Endodermal cell (in vitro differentiated cells): ENCODE results near the gene SRRM4. TPM values are rescaled to one million over a fixed set of nuclear protein-coding genes. Genes with fewer than 3 reads are reported as not detected.
"Not testable (repeated sequence)": the region's sequence is repeated elsewhere in the genome, so short reads cannot be mapped to it uniquely, and the experiment has no call there.

Experiments
- DNase-seq: peaks from one replicate; pipeline ENCODE4 v3.0.0-alpha.2; 2017
- H3K27ac ChIP-seq: 2 replicates; pipeline ENCODE4 v1.5.1; 2013; ENCODE audit warnings: mild to moderate bottlenecking, low read depth, low read length, moderate library complexity
- H3K27me3 ChIP-seq: 2 replicates; pipeline ENCODE4 v1.6.1; 2013; ENCODE audit warnings: mild to moderate bottlenecking, low read length, moderate library complexity; ENCODE audit not compliant: insufficient read depth, control insufficient read depth, poor library complexity, severe bottlenecking
- H3K36me3 ChIP-seq: 2 replicates; pipeline ENCODE4 v1.7.0; 2013; ENCODE audit warnings: mild to moderate bottlenecking, low read length, moderate library complexity; ENCODE audit not compliant: control insufficient read depth, insufficient read depth
- H3K4me1 ChIP-seq: one replicate; pipeline ENCODE4 v1.7.0; 2013; ENCODE audit warnings: low read length; ENCODE audit not compliant: control insufficient read depth, insufficient read depth
- H3K4me3 ChIP-seq: 2 replicates; pipeline ENCODE4 v1.5.1; 2013; ENCODE audit warnings: mild to moderate bottlenecking, low read length, moderate library complexity
- H3K9ac ChIP-seq: 2 replicates; pipeline ENCODE4 v1.6.1; 2013; ENCODE audit warnings: mild to moderate bottlenecking, low read length, moderate library complexity; ENCODE audit not compliant: poor library complexity, severe bottlenecking; ENCODE audit errors: extremely low read depth
- H3K9me3 ChIP-seq: 2 replicates; pipeline ENCODE4 v1.6.1; 2013; ENCODE audit warnings: mild to moderate bottlenecking, low read length, moderate library complexity; ENCODE audit not compliant: control insufficient read depth
- H3K27ac Mint-ChIP-seq: 2 replicates; pipeline ENCODE4 v1.8.0; 2020; ENCODE audit warnings: mixed read lengths
- H3K27me3 Mint-ChIP-seq: 2 replicates; pipeline ENCODE4 v1.8.0; 2021; ENCODE audit warnings: mild to moderate bottlenecking, mixed read lengths; ENCODE audit not compliant: insufficient read depth
- H3K36me3 Mint-ChIP-seq: 2 replicates; pipeline ENCODE4 v1.8.0; 2020; ENCODE audit warnings: low read depth, mixed read lengths
- H3K4me1 Mint-ChIP-seq: 2 replicates; pipeline ENCODE4 v1.8.0; 2020; ENCODE audit warnings: mixed read lengths
- H3K4me3 Mint-ChIP-seq: 2 replicates; pipeline ENCODE4 v1.8.0; 2020; ENCODE audit warnings: mild to moderate bottlenecking, moderate library complexity, mixed read lengths
- H3K9me3 Mint-ChIP-seq: 2 replicates; pipeline ENCODE4 v1.8.0; 2020; ENCODE audit warnings: mild to moderate bottlenecking, mixed read lengths
- WGBS, 2 experiments: methylation state at CpG; one replicate each; pipeline versions ENCODE4 v1.1.5 to v1.1.7; 2013; ENCODE audit warnings: missing lambda C conversion rate in 2 of 2, mixed read lengths in 1 of 2; ENCODE audit not compliant: insufficient coverage in 1 of 2, insufficient read length in 1 of 2; 5-methylcytosine and 5-hydroxymethylcytosine counted together
- total RNA-seq, 2 donors: library from RNA; stranded (reverse); fragmentation: NEBNext Ultra II Directional in 1 of 2; extraction: Animal tissue kit (Norgen Biotek cat#: 25700) in 1 of 2; gene quantifications; 2 replicates in 1 of 2; 3 replicates in 1 of 2; pipeline ENCODE4 v1.2.1, GENCODE V29; 2021
- TF ChIP-seq, protein P1 (sequence below): fragments of 200-600 bp; sonication (generic); conservative IDR thresholded peaks from 2 replicates; pipeline ENCODE4 v1.5.0; 2021; ENCODE audit warnings: antibody characterized with exemption, mild to moderate bottlenecking

The SRRM4 gene
- total RNA-seq, 2 donors from 2014 or later = 0.44 to 0.71 TPM

DNA sequence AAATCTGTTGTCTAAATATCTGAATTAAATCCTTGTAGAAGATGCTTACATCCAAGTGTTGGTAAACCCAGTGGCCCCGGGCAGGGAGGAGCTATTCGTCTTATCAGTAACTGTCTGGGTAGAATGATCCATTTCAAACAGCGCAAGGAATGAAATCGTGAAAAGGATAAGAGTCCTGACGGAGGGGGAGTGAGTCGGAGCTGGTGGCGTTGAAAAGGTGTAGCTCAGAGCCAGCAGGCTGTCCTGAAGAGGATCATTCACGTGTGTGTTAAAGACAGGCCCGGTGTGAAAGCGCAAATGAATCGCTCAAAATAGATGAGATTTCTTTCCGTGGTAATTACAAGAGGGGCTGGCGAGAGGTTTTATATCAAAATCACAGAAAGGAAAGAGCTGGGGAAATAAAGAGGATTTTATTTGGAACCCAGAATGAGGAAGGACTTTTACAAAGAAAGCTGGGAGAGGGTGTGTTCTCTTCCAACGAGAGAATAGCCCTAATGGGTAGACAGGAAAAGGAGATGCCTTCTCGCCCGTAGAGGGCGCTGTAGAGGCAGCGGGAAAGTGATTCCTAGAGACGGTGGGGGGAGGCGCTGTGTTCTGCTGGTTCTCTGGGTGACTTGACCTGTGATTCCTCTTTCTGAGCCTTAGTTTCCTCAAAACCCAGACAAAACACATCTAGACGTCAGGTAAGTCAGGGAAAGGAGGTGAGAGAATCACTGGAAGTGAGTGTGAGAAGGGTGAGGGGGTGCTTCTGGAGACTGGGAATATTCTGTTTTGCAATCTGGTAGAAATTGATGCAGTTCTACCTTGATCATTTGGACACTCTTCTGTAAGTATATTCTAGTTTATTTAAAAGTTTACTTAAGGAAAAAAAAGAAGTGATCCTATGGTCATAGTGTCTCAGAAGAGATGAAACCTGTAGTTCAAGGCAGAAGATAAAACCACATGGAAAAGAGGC lies 39.3 kb downstream of the SRRM4 start:
- Histone ChIP-seq H3K4me1 (peaks cover 14% of the 10 kb centered on the region), H3K9ac (no peak overlapping the region), H3K36me3 (no peaks in the 10 kb centered on the region), H3K9me3 (peaks cover 17% of the 10 kb centered on the region), H3K4me3 (no peak overlapping the region), H3K27ac (no peak overlapping the region), H3K27me3 (no peaks in the 10 kb centered on the region)
- no peaks in the 10 kb centered on the region for H3K36me3 Mint-ChIP-seq
- WGBS, 2 experiments = 47 to 56% methylated on average over 15 to 21 of the region's 21 CpGs
- no peak overlapping the region for H3K27ac Mint-ChIP-seq
- no peaks in the 10 kb centered on the region for H3K27me3 Mint-ChIP-seq
- peaks cover 28% of the 10 kb centered on the region for H3K4me1 Mint-ChIP-seq
- TF ChIP-seq, protein P1, sequence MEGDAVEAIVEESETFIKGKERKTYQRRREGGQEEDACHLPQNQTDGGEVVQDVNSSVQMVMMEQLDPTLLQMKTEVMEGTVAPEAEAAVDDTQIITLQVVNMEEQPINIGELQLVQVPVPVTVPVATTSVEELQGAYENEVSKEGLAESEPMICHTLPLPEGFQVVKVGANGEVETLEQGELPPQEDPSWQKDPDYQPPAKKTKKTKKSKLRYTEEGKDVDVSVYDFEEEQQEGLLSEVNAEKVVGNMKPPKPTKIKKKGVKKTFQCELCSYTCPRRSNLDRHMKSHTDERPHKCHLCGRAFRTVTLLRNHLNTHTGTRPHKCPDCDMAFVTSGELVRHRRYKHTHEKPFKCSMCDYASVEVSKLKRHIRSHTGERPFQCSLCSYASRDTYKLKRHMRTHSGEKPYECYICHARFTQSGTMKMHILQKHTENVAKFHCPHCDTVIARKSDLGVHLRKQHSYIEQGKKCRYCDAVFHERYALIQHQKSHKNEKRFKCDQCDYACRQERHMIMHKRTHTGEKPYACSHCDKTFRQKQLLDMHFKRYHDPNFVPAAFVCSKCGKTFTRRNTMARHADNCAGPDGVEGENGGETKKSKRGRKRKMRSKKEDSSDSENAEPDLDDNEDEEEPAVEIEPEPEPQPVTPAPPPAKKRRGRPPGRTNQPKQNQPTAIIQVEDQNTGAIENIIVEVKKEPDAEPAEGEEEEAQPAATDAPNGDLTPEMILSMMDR = peak; percentile 99
- DNase-seq = peak; percentile 98
- peak overlapping the region; percentile 15 for H3K4me3 Mint-ChIP-seq
- H3K9me3 Mint-ChIP-seq = peaks cover 1% of the 10 kb centered on the region

DNA sequence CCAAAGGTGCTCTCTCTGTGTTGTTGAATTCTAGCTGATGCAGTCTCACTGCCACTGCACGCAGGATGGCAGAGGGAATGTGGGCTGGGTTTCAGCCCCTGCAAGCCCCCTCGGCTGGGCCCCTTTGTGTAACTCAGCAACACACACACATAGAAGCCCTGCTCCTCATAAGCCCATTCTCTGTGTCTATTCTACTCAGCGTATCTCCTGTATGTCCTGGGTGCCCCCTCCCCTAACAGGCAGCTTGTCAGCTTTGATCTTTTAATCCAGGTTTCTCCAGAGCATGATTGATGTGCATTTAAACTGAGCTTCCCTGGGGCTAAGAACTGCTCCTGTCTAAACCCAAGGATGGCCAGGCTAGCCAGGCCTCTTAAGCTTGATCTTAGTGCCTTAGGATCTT lies 43.0 kb downstream of the SRRM4 start:
- Mint-ChIP-seq H3K4me3 (no peak overlapping the region), H3K9me3 (no peaks in the 10 kb centered on the region), H3K27me3 (no peaks in the 10 kb centered on the region), H3K27ac (no peak overlapping the region), H3K36me3 (no peaks in the 10 kb centered on the region), H3K4me1 (peaks cover 15% of the 10 kb centered on the region)
- Histone ChIP-seq H3K4me3 (no peak overlapping the region), H3K9me3 (peaks cover 12% of the 10 kb centered on the region), H3K4me1 (peaks cover 6% of the 10 kb centered on the region), H3K36me3 (no peaks in the 10 kb centered on the region), H3K27ac (peak overlapping the region; percentile 5), H3K27me3 (no peaks in the 10 kb centered on the region), H3K9ac (no peak overlapping the region)
- DNase-seq = no peak
- 69 to 80% methylated on average over 1 to 3 of the region's 3 CpGs for WGBS, 2 experiments
- TF ChIP-seq, protein P1 = no peak

DNA sequence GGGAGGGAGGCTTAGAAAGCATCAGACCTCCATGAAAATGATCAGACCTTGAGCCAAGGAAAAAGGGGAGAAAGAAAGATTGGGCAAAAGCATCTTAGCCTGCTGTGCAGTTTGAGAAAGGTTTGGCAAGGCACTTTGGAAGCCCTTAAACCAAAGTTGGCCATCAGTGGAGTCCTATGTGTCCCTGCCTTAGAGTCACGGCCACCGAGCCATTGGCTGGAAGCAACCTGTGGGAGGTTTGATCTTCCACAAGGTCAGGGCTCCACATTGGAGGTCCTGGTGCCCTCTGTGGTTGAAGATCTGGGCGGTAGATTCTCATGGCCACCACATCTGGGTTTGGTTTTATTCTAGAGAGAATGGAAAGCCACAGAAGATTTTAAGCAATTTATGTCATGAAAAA lies 44.4 kb downstream of the SRRM4 start:
- H3K4me3 Mint-ChIP-seq = no peak overlapping the region
- no peaks in the 10 kb centered on the region for H3K36me3 Mint-ChIP-seq
- TF ChIP-seq, protein P1 = no peak
- H3K27me3 Mint-ChIP-seq = peaks cover 3% of the 10 kb centered on the region
- Histone ChIP-seq H3K9ac (no peak overlapping the region), H3K27me3 (no peaks in the 10 kb centered on the region), H3K4me1 (peaks cover 3% of the 10 kb centered on the region), H3K36me3 (no peaks in the 10 kb centered on the region), H3K9me3 (peaks cover 12% of the 10 kb centered on the region), H3K27ac (no peak overlapping the region), H3K4me3 (no peak overlapping the region)
- no peak for DNase-seq
- H3K4me1 Mint-ChIP-seq = peaks cover 2% of the 10 kb centered on the region
- WGBS, 2 experiments = 88 to 99% methylated on average over 3 of the region's 3 CpGs
- H3K9me3 Mint-ChIP-seq = peaks cover under 1% of the 10 kb centered on the region
- H3K27ac Mint-ChIP-seq = no peak overlapping the region

DNA sequence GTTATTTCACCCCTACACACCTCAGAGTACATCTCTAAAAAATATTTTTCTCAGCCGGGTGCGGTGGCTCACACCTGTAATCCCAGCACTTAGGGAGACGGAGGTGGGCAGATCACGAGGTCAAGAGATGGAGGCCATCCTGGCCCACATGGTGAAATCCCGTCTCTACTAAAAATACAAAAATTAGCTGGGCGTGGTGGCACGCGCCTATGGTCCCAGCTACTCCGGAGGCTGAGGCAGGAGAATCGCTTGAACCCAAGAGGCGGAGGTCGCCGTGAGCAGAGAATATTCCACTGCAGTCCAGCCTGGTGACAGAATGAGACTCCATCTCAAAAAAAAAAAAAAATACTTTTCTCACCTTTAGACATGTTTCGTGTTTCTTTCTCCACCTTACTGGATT lies 52.0 kb downstream of the SRRM4 start:
- not testable (repeated sequence) for H3K4me1 Mint-ChIP-seq, DNase-seq, H3K9ac ChIP-seq, H3K36me3 ChIP-seq, H3K9me3 ChIP-seq, H3K4me1 ChIP-seq, H3K27ac ChIP-seq, H3K4me3 ChIP-seq, H3K9me3 Mint-ChIP-seq, H3K36me3 Mint-ChIP-seq, H3K27me3 Mint-ChIP-seq, H3K4me3 Mint-ChIP-seq, H3K27ac Mint-ChIP-seq, H3K27me3 ChIP-seq
- 94 to 96% methylated on average over 9 to 13 of the region's 14 CpGs for WGBS, 2 experiments
